Sigmoid colon (tissue), 4 donors: Measurements from ENCODE around the gene ATRNL1.

ENCODE experiments used
- CTCF ChIP-seq, 4 experiments: fragments of 450-650 bp in 3 of 4; fragments of 200-600 bp in 1 of 4; IDR thresholded peaks; one replicate each; pipeline ENCODE4 v1.5.1; 2016 to 2019; ENCODE audit warnings: antibody characterized with exemption in 4 of 4, mild to moderate bottlenecking in 3 of 4, moderate library complexity in 2 of 4
- POLR2A ChIP-seq, 2 donors: fragments of 450-650 bp; IDR thresholded peaks; one replicate each; pipeline ENCODE4 v1.6.1; 2016; ENCODE audit warnings: antibody characterized with exemption in 2 of 2, mild to moderate bottlenecking in 2 of 2, moderate library complexity in 2 of 2
- POLR2AphosphoS5 ChIP-seq, 4 donors: sonication (generic); formaldehyde crosslinking; IDR thresholded peaks; one replicate each; pipeline ENCODE4 v1.6.1; 2017; ENCODE audit warnings: antibody characterized with exemption in 4 of 4

- peak in 2 of 4 experiments; percentile 13 to 18 for TF ChIP-seq CTCF (IDR thresholded peaks at IDR 0.05)
- no peak for TF ChIP-seq POLR2AphosphoS5 (IDR thresholded peaks at IDR 0.05)
- no peak for TF ChIP-seq POLR2A (IDR thresholded peaks at IDR 0.05)
These were observed 36.6 kb downstream of the ATRNL1 start for GRCh38 chr10:115129752-115130151.
